ENCODE measurements around the gene TWF1. TPM values are rescaled to one million over a fixed set of nuclear protein-coding genes. Genes with fewer than 3 reads are reported as not detected.

The TWF1 gene
- total RNA-seq, 4 donors from 2014 or later: 88.2 to 126 (median 111) TPM

GRCh38 chr12:43766291-43766690, 39.8 kb downstream of the TWF1 start:
- Histone ChIP-seq H3K4me3 (no peak overlapping the region), H3K36me3 (peaks cover 3 to 29% of the 10 kb centered on the region in 2 donors), H3K9me3 (no peaks in the 10 kb centered on the region), H3K27me3 (no peaks in the 10 kb centered on the region), H3K27ac (no peak overlapping the region), H3K4me1 (peaks cover 0 to 5% (median 0%) of the 10 kb centered on the region in 3 donors)
- ATAC-seq: no peak
- TF ChIP-seq, protein P1, sequence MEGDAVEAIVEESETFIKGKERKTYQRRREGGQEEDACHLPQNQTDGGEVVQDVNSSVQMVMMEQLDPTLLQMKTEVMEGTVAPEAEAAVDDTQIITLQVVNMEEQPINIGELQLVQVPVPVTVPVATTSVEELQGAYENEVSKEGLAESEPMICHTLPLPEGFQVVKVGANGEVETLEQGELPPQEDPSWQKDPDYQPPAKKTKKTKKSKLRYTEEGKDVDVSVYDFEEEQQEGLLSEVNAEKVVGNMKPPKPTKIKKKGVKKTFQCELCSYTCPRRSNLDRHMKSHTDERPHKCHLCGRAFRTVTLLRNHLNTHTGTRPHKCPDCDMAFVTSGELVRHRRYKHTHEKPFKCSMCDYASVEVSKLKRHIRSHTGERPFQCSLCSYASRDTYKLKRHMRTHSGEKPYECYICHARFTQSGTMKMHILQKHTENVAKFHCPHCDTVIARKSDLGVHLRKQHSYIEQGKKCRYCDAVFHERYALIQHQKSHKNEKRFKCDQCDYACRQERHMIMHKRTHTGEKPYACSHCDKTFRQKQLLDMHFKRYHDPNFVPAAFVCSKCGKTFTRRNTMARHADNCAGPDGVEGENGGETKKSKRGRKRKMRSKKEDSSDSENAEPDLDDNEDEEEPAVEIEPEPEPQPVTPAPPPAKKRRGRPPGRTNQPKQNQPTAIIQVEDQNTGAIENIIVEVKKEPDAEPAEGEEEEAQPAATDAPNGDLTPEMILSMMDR (IDR thresholded peaks at IDR 0.05): no peak
- no peak for TF ChIP-seq EP300 (IDR thresholded peaks at IDR 0.05)

- no peak for ATAC-seq
- TF ChIP-seq EP300 (IDR thresholded peaks at IDR 0.05): no peak
- TF ChIP-seq, protein P1 (IDR thresholded peaks at IDR 0.05): no peak
- no peak for TF ChIP-seq POLR2AphosphoS5 (IDR thresholded peaks at IDR 0.05)
- no peak for TF ChIP-seq POLR2A (IDR thresholded peaks at IDR 0.05)
- Histone ChIP-seq H3K4me3 (no peak overlapping the region), H3K27me3 (no peaks in the 10 kb centered on the region), H3K27ac (no peak overlapping the region), H3K36me3 (peaks cover 0 to 14% of the 10 kb centered on the region in 2 donors), H3K9me3 (no peaks in the 10 kb centered on the region), H3K4me1 (peaks cover 6 to 22% (median 13%) of the 10 kb centered on the region in 3 donors)
These were observed 41.6 kb downstream of the TWF1 start for GRCh38 chr12:43764528-43764927.

GRCh38 chr12:43763769-43764168, 42.3 kb downstream of the TWF1 start:
- TF ChIP-seq EP300 (IDR thresholded peaks at IDR 0.05) (no peak), POLR2A (IDR thresholded peaks at IDR 0.05) (no peak), POLR2AphosphoS5 (IDR thresholded peaks at IDR 0.05) (no peak)
- TF ChIP-seq, protein P1 (IDR thresholded peaks at IDR 0.05): no peak
- Histone ChIP-seq H3K27me3 (no peaks in the 10 kb centered on the region), H3K36me3 (peaks cover 0 to 6% of the 10 kb centered on the region in 2 donors), H3K27ac (no peak overlapping the region), H3K4me1 (peaks cover 6 to 24% (median 14%) of the 10 kb centered on the region in 3 donors), H3K4me3 (no peak overlapping the region), H3K9me3 (no peaks in the 10 kb centered on the region)
- no peak for ATAC-seq

- peaks cover 6 to 31% (median 17%) of the 10 kb centered on the region in 3 donors for H3K4me1 ChIP-seq
- TF ChIP-seq, protein P1 (IDR thresholded peaks at IDR 0.05): no peak
- TF ChIP-seq EP300 (IDR thresholded peaks at IDR 0.05): no peak
- TF ChIP-seq POLR2A (IDR thresholded peaks at IDR 0.05): no peak
- no peak for TF ChIP-seq POLR2AphosphoS5 (IDR thresholded peaks at IDR 0.05)
- ATAC-seq: no peak
These were observed 43.5 kb downstream of the TWF1 start for GRCh38 chr12:43762596-43762995.

DNA sequence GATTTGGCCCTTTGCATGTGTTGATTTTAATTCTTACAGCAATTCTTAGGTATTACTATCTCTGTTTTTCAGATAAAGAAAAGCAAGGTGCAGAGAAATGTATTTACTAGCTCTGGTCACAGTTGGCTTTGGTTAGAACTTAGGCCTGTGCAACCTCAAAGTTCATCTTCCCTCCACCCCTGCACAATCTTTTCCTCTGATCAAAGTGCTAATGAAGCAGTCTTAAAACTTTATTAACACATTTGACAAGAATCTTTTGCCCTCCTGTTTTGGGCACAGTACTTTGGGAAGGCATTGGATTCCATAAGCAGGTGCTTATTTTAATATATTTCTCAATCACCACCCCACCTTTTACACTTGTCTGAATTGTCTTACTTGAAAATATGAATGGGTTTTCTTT, 44.6 kb downstream of the TWF1 start:
- H3K27ac ChIP-seq: no peak overlapping the region
- H3K36me3 ChIP-seq: no peaks in the 10 kb centered on the region
- no peak overlapping the region for H3K4me3 ChIP-seq
- TF ChIP-seq EP300 (IDR thresholded peaks at IDR 0.05): no peak
- no peak for TF ChIP-seq POLR2A (IDR thresholded peaks at IDR 0.05)
- TF ChIP-seq, protein P1 (IDR thresholded peaks at IDR 0.05): no peak
- no peak for TF ChIP-seq POLR2AphosphoS5 (IDR thresholded peaks at IDR 0.05)
- no peak for ATAC-seq
- H3K27me3 ChIP-seq: no peaks in the 10 kb centered on the region
- H3K9me3 ChIP-seq: no peaks in the 10 kb centered on the region
- H3K4me1 ChIP-seq: peaks cover 6 to 35% (median 18%) of the 10 kb centered on the region in 3 donors

More at GRCh38 chr12:43762596-43762995, 43.5 kb downstream of the TWF1 start:
- no peaks in the 10 kb centered on the region for H3K27me3 ChIP-seq
- no peak overlapping the region for H3K4me3 ChIP-seq
- no peaks in the 10 kb centered on the region for H3K36me3 ChIP-seq
- H3K27ac ChIP-seq: no peak overlapping the region
- H3K9me3 ChIP-seq: no peaks in the 10 kb centered on the region
